Prostate gland (tissue), 2 donors: ENCODE results near the gene DTWD2.

Source experiments
- CTCF ChIP-seq, 4 experiments: fragments of 200-600 bp in 2 of 4; fragments of 450-650 bp in 2 of 4; sonication (generic) in 2 of 4; IDR thresholded peaks; 1 replicate in 3 of 4; 2 replicates in 1 of 4; pipeline ENCODE4 v1.5.1; 2016 to 2019; ENCODE audit warnings: antibody characterized with exemption in 4 of 4, mild to moderate bottlenecking in 2 of 4, moderate library complexity in 2 of 4
- POLR2A ChIP-seq: fragments of 450-650 bp; IDR thresholded peaks from one replicate; pipeline ENCODE4 v1.6.1; 2016; ENCODE audit warnings: antibody characterized with exemption, mild to moderate bottlenecking
- POLR2AphosphoS5 ChIP-seq: sonication (generic); formaldehyde crosslinking; IDR thresholded peaks from one replicate; pipeline ENCODE4 v1.6.1; 2017; ENCODE audit warnings: antibody characterized with exemption

GRCh38 chr5:119032656-119033055, 44.3 kb upstream of the DTWD2 start:
- TF ChIP-seq POLR2A (no peak), CTCF (IDR thresholded peaks at IDR 0.05) (no peak), POLR2AphosphoS5 (peak; percentile 16)
